Measurements from ENCODE around the gene WHRN.

WHRN gene

GRCh38 chr9:114371343-114371944 lies 133.8 kb downstream of the WHRN start:
- H3K4me3 ChIP-seq (ENCODE audit: low read depth, low read length): no peak overlapping the region
- DNase-seq (ENCODE audit: low read depth): no peak
- no peak for TF ChIP-seq POLR2A (IDR thresholded peaks at IDR 0.05; ENCODE audit: extremely low read depth, insufficient read length)
- TF ChIP-seq CTCF (IDR thresholded peaks at IDR 0.05; ENCODE audit: low read depth, low read length): no peak
- TF ChIP-seq, protein P1, sequence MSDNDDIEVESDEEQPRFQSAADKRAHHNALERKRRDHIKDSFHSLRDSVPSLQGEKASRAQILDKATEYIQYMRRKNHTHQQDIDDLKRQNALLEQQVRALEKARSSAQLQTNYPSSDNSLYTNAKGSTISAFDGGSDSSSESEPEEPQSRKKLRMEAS (IDR thresholded peaks at IDR 0.05; ENCODE audit: low read depth, low read length): no peak
- TF ChIP-seq MYC (IDR thresholded peaks at IDR 0.05; ENCODE audit: low read depth, low read length): no peak

DNA sequence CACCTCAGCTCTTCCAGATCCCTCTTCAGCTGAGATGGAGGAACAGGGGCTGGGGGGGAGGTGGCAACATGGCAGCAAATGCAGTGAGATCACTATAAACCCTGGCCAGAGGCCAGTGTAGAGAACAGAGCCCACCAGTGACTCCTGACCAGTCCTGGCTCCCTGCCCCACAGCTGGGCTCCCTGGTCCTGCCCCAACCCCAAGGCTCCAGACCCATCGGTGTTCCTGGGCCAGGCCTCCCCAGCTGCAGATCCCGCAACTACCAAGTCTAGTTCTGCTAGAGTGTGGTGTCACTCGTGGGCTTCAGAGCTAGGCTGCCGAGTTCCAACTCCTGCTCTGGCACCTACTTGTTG lies 134.3 kb downstream of the WHRN start:
- TF ChIP-seq CTCF (IDR thresholded peaks at IDR 0.05; ENCODE audit: low read depth, low read length) (no peak), POLR2A (IDR thresholded peaks at IDR 0.05; ENCODE audit: extremely low read depth, insufficient read length) (no peak), MYC (IDR thresholded peaks at IDR 0.05; ENCODE audit: low read depth, low read length) (no peak)
- TF ChIP-seq, protein P1 (IDR thresholded peaks at IDR 0.05; ENCODE audit: low read depth, low read length): no peak
- DNase-seq (ENCODE audit: low read depth): no peak
- no peak overlapping the region for H3K4me3 ChIP-seq (ENCODE audit: low read depth, low read length)

DNA sequence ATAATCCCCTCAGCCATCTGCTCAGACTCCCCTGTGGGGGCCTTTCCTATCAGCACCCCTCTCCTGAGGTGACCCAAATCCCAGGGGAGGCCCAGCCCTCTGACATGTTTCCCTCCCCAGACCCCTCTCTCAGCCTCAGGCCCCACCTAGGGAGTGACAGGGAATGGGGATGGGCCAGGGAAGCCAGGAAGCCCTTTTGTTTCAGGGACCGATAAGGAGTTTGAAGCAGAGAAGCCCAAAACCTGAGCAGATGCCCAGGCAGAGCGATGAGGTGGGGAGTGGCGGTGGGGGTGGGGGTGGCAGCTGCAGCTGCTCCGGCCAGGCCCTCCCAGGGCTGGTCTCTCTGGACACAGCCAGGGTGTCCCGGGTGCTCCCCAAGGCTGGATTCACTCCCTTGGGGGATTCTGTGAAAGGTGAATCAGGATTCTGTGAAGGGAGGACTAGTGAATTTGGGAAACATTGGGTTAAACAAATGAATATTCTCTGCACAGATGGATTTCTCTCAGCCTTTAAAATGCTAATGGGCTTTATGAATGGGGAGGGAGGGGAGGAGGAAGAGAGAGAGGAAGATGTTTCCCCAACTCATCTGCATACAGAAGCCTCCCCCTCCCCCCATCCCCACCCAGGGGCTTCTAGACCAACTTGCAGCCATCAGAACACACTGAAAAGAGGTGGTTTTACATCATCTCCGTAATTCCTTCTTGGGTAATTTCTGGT lies 134.9 kb downstream of the WHRN start:
- DNase-seq (ENCODE audit: low read depth): peak; percentile 62
- TF ChIP-seq POLR2A (IDR thresholded peaks at IDR 0.05; ENCODE audit: extremely low read depth, insufficient read length) (no peak), CTCF (IDR thresholded peaks at IDR 0.05; ENCODE audit: low read depth, low read length) (no peak), MYC (IDR thresholded peaks at IDR 0.05; ENCODE audit: low read depth, low read length) (no peak)
- TF ChIP-seq, protein P1 (IDR thresholded peaks at IDR 0.05; ENCODE audit: low read depth, low read length): no peak
- no peak overlapping the region for H3K4me3 ChIP-seq (ENCODE audit: low read depth, low read length)

- H3K4me3 ChIP-seq (ENCODE audit: low read depth, low read length): no peak overlapping the region
- TF ChIP-seq CTCF (IDR thresholded peaks at IDR 0.05; ENCODE audit: low read depth, low read length): no peak
- TF ChIP-seq, protein P1 (IDR thresholded peaks at IDR 0.05; ENCODE audit: low read depth, low read length): no peak
- TF ChIP-seq MYC (IDR thresholded peaks at IDR 0.05; ENCODE audit: low read depth, low read length): no peak
- TF ChIP-seq POLR2A (IDR thresholded peaks at IDR 0.05; ENCODE audit: extremely low read depth, insufficient read length): no peak
- no peak for DNase-seq (ENCODE audit: low read depth)
Measured at GRCh38 chr9:114369216-114370130, 135.8 kb downstream of the WHRN start.

GRCh38 chr9:114367772-114368569 lies 137.3 kb downstream of the WHRN start:
- TF ChIP-seq POLR2A (IDR thresholded peaks at IDR 0.05; ENCODE audit: extremely low read depth, insufficient read length): no peak
- no peak for TF ChIP-seq MYC (IDR thresholded peaks at IDR 0.05; ENCODE audit: low read depth, low read length)
- no peak for TF ChIP-seq CTCF (IDR thresholded peaks at IDR 0.05; ENCODE audit: low read depth, low read length)
- TF ChIP-seq, protein P1 (IDR thresholded peaks at IDR 0.05; ENCODE audit: low read depth, low read length): no peak
- peak; percentile 22 for DNase-seq (ENCODE audit: low read depth)
- H3K4me3 ChIP-seq (ENCODE audit: low read depth, low read length): no peak overlapping the region

All from NB4 (cell line).